Neural cell (in vitro differentiated cells): Measurements from ENCODE around the gene DHX30. TPM values are rescaled to one million over a fixed set of nuclear protein-coding genes. Genes with fewer than 3 reads are reported as not detected.

ENCODE experiments used
- H2AFZ ChIP-seq: fragments of 200-600, 300-800 bp; sonication (generic), shearing (Covaris generic); 2 replicates; pipeline ENCODE4 v1.6.0; 2014; ENCODE audit warnings: low read depth, mild to moderate bottlenecking, antibody characterized with exemption, low read length, moderate library complexity
- H3F3A ChIP-seq: fragments of 200-600 bp; shearing (Covaris generic); 2 replicates; pipeline ENCODE4 v1.6.1; 2016; ENCODE audit warnings: mild to moderate bottlenecking, moderate library complexity, mixed read lengths, antibody characterized with exemption, low read length; ENCODE audit not compliant: insufficient read depth, poor library complexity, severe bottlenecking
- H3K27ac ChIP-seq: fragments of 200-600, 300-800 bp; sonication (generic), shearing (Covaris generic); 2 replicates; pipeline ENCODE4 v1.5.1; 2014; ENCODE audit warnings: mild to moderate bottlenecking, low read length, moderate library complexity
- H3K27me3 ChIP-seq: fragments of 300-800, 200-600 bp; sonication (generic), shearing (Covaris generic); 2 replicates; pipeline ENCODE4 v1.6.0; 2014; ENCODE audit warnings: mild to moderate bottlenecking, low read depth, low read length, moderate library complexity; ENCODE audit not compliant: insufficient read depth
- H3K36me3 ChIP-seq: fragments of 300-800, 200-600 bp; sonication (generic), shearing (Covaris generic); 2 replicates; pipeline ENCODE4 v1.5.1; 2014; ENCODE audit warnings: mild to moderate bottlenecking, antibody characterized with exemption, low read length, moderate library complexity; ENCODE audit not compliant: insufficient read depth
- H3K4me2 ChIP-seq: fragments of 300-800, 200-600 bp; sonication (generic), shearing (Covaris generic); 2 replicates; pipeline ENCODE4 v1.6.0; 2014; ENCODE audit warnings: mild to moderate bottlenecking, low read length
- H3K4me3 ChIP-seq: fragments of 300-800, 200-600 bp; sonication (generic), shearing (Covaris generic); 2 replicates; pipeline ENCODE4 v1.5.1; 2014; ENCODE audit warnings: mild to moderate bottlenecking, low read length, moderate library complexity
- H3K79me2 ChIP-seq: fragments of 200-600 bp; shearing (Covaris generic); replicated peaks from 2 replicates; pipeline ENCODE4 v1.6.0; 2014; ENCODE audit warnings: mild to moderate bottlenecking, low read length, moderate library complexity; ENCODE audit not compliant: insufficient read depth
- H3K9ac ChIP-seq: fragments of 300-800, 200-600 bp; sonication (generic), shearing (Covaris generic); 2 replicates; pipeline ENCODE4 v1.6.1; 2016; ENCODE audit warnings: mild to moderate bottlenecking, low read length, mixed read lengths
- H3K9me2 ChIP-seq: fragments of 200-600 bp; shearing (Covaris generic); 2 replicates; pipeline ENCODE4 v1.6.1; 2016; ENCODE audit warnings: mild to moderate bottlenecking, low read length, mixed read lengths; ENCODE audit not compliant: insufficient read depth
- H3K9me3 ChIP-seq: fragments of 200-600, 300-800 bp; sonication (generic), shearing (Covaris generic); 2 replicates; pipeline ENCODE4 v1.6.1; 2016; ENCODE audit warnings: mild to moderate bottlenecking, mixed run types, low read length, moderate library complexity, mixed read lengths
- H4K20me1 ChIP-seq: fragments of 200-600 bp; shearing (Covaris generic); 2 replicates; pipeline ENCODE4 v1.6.1; 2016; ENCODE audit warnings: mild to moderate bottlenecking, mixed run types; ENCODE audit not compliant: insufficient read depth
- CTCF ChIP-seq: fragments of 450-650 bp; IDR thresholded peaks from 2 replicates; pipeline ENCODE4 v1.5.1; 2014; ENCODE audit warnings: antibody characterized with exemption, mild to moderate bottlenecking, moderate library complexity; ENCODE audit not compliant: poor library complexity, severe bottlenecking
- EP300 ChIP-seq: fragments of 450-650 bp; conservative IDR thresholded peaks from 2 replicates; pipeline ENCODE4 v1.6.1; 2014; ENCODE audit warnings: antibody characterized with exemption, mild to moderate bottlenecking, moderate library complexity; ENCODE audit not compliant: poor library complexity, severe bottlenecking
- EZH2 ChIP-seq: fragments of 200-600, 300-800 bp; shearing (Covaris generic), sonication (generic); IDR thresholded peaks from 2 replicates; pipeline ENCODE4 v1.6.1; 2014; ENCODE audit warnings: antibody characterized with exemption, low read length, borderline replicate concordance, mild to moderate bottlenecking; ENCODE audit not compliant: insufficient read depth, poor library complexity, severe bottlenecking
- MXI1 ChIP-seq: fragments of 450-650 bp; conservative IDR thresholded peaks from 2 replicates; pipeline ENCODE4 v1.6.1; 2014; ENCODE audit warnings: antibody characterized with exemption, mild to moderate bottlenecking; ENCODE audit not compliant: poor library complexity, severe bottlenecking
- POLR2AphosphoS5 ChIP-seq: IDR thresholded peaks from 2 replicates; pipeline ENCODE4 v1.6.1; 2012
- RAD21 ChIP-seq: fragments of 450-650 bp; conservative IDR thresholded peaks from 2 replicates; pipeline ENCODE4 v1.6.1; 2014; ENCODE audit warnings: antibody characterized with exemption, mild to moderate bottlenecking, moderate library complexity
- REST ChIP-seq: IDR thresholded peaks from 2 replicates; pipeline ENCODE4 v1.6.1; 2012; ENCODE audit warnings: borderline replicate concordance
- SMC3 ChIP-seq: fragments of 450-650 bp; conservative IDR thresholded peaks from 2 replicates; pipeline ENCODE4 v1.6.1; 2014; ENCODE audit warnings: antibody characterized with exemption, mild to moderate bottlenecking, moderate library complexity; ENCODE audit not compliant: poor library complexity
- TAF1 ChIP-seq: IDR thresholded peaks from 2 replicates; pipeline ENCODE4 v1.6.1; 2012; ENCODE audit warnings: low read depth
- polyA plus RNA-seq: library from polyadenylated mRNA; depleted of rRNA; stranded (reverse); fragments of >200 nt; gene quantifications from 2 replicates; pipeline ENCODE4 v1.2.3, GENCODE V29; 2014

The DHX30 gene
- polyA plus RNA-seq, 1 donor from 2014 or later = 101 TPM

GRCh38 chr3:47892286-47893040 lies 89.5 kb downstream of the DHX30 start:
- Histone ChIP-seq H4K20me1 (no peaks in the 10 kb centered on the region), H3K4me3 (peak overlapping the region; percentile 66), H3K79me2 (peaks cover 29% of the 10 kb centered on the region), H3K9ac (peak overlapping the region; percentile 88), H3F3A (peaks cover 7% of the 10 kb centered on the region), H3K9me3 (no peaks in the 10 kb centered on the region), H3K27ac (peak overlapping the region; percentile 98), H3K4me2 (peak overlapping the region; percentile 82), H2AFZ (peak overlapping the region; percentile 48), H3K9me2 (no peaks in the 10 kb centered on the region), H3K27me3 (no peaks in the 10 kb centered on the region), H3K36me3 (no peaks in the 10 kb centered on the region)
- TF ChIP-seq POLR2AphosphoS5 (peak; percentile 80), EP300 (peak; percentile 6), EZH2 (no peak), CTCF (no peak), SMC3 (no peak), REST (peak; percentile 36), RAD21 (no peak), TAF1 (no peak), MXI1 (no peak)

GRCh38 chr3:47895241-47895640 lies 92.3 kb downstream of the DHX30 start:
- no peaks in the 10 kb centered on the region for H4K20me1 ChIP-seq
- H3K79me2 ChIP-seq = peaks cover 11% of the 10 kb centered on the region
- H3K4me2 ChIP-seq = no peak overlapping the region
- no peak overlapping the region for H3K27ac ChIP-seq
- no peaks in the 10 kb centered on the region for H3K36me3 ChIP-seq
- H3K4me3 ChIP-seq = no peak overlapping the region
- TF ChIP-seq EP300 (no peak), MXI1 (no peak), RAD21 (no peak), TAF1 (no peak), EZH2 (no peak), REST (no peak), CTCF (no peak), SMC3 (no peak), POLR2AphosphoS5 (no peak)
- H2AFZ ChIP-seq = no peak overlapping the region
- no peaks in the 10 kb centered on the region for H3K27me3 ChIP-seq
- H3K9me3 ChIP-seq = no peaks in the 10 kb centered on the region
- no peaks in the 10 kb centered on the region for H3K9me2 ChIP-seq
- H3F3A ChIP-seq = peaks cover 7% of the 10 kb centered on the region
- no peak overlapping the region for H3K9ac ChIP-seq
